NCI-H345 treated with DMSO at 0.1 percent for 48 hours (cell line): ENCODE data around the gene HSD17B14.
"Not testable (repeated sequence)": the region's sequence is repeated elsewhere in the genome, so short reads cannot be mapped to it uniquely, and the experiment has no call there.

Source experiments
- DNase-seq: peaks from one replicate; lab custom pipeline; 2025; ENCODE audit not compliant: unreplicated experiment; lab: John Stamatoyannopoulos, UW

HSD17B14 gene

GRCh38 chr19:48867746-48868113 is 31.4 kb upstream of the HSD17B14 start:
- DNase-seq: no peak

- DNase-seq: no peak
Observed at GRCh38 chr19:48867123-48867745, 30.9 kb upstream of the HSD17B14 start.

- DNase-seq: no peak
Observed at GRCh38 chr19:48866692-48867091, 30.4 kb upstream of the HSD17B14 start.

GRCh38 chr19:48862827-48863226 is 26.5 kb upstream of the HSD17B14 start:
- no peak for DNase-seq

- no peak for DNase-seq
Observed at GRCh38 chr19:48861313-48861712, 25.0 kb upstream of the HSD17B14 start.

GRCh38 chr19:48859711-48860572 is 23.7 kb upstream of the HSD17B14 start:
- no peak for DNase-seq

- no peak for DNase-seq
Observed at GRCh38 chr19:48858984-48859710, 22.9 kb upstream of the HSD17B14 start.

- DNase-seq: no peak
Observed at GRCh38 chr19:48856921-48857320, 20.6 kb upstream of the HSD17B14 start.

- DNase-seq: no peak
Observed at GRCh38 chr19:48854103-48854502, 17.8 kb upstream of the HSD17B14 start.

GRCh38 chr19:48853483-48853882 is 17.2 kb upstream of the HSD17B14 start:
- DNase-seq: no peak

GRCh38 chr19:48852292-48852691 is 16.0 kb upstream of the HSD17B14 start:
- no peak for DNase-seq

GRCh38 chr19:48846659-48847058 is 10.4 kb upstream of the HSD17B14 start:
- not testable (repeated sequence) for DNase-seq

GRCh38 chr19:48845384-48845783 is 9.1 kb upstream of the HSD17B14 start:
- DNase-seq: no peak

- no peak for DNase-seq
Observed at GRCh38 chr19:48844472-48844871, 8.2 kb upstream of the HSD17B14 start.

- peak; percentile 20 for DNase-seq
Observed at GRCh38 chr19:48842789-48843162, 6.5 kb upstream of the HSD17B14 start.

- no peak for DNase-seq
Observed at GRCh38 chr19:48841571-48841970, 5.3 kb upstream of the HSD17B14 start.

GRCh38 chr19:48841047-48841446 is 4.8 kb upstream of the HSD17B14 start:
- DNase-seq: no peak

- DNase-seq: no peak
Observed at GRCh38 chr19:48837687-48838086, 1.4 kb upstream of the HSD17B14 start.

- peak; percentile 66 for DNase-seq
Observed at GRCh38 chr19:48837051-48837524, 797 bp upstream of the HSD17B14 start.

GRCh38 chr19:48835734-48836088 is 580 bp downstream of the HSD17B14 start:
- peak; percentile 55 for DNase-seq

GRCh38 chr19:48833977-48834376 is 2.3 kb downstream of the HSD17B14 start:
- no peak for DNase-seq

GRCh38 chr19:48833049-48833448 is 3.2 kb downstream of the HSD17B14 start:
- DNase-seq: no peak
